ELF-1 (cell line): ENCODE results near the gene TCP11.

Source experiments
- DNase-seq: peaks from one replicate; pipeline ENCODE4 v3.0.0-alpha.2; 2016; ENCODE audit warnings: low read depth, low spot score

TCP11 gene

DNA sequence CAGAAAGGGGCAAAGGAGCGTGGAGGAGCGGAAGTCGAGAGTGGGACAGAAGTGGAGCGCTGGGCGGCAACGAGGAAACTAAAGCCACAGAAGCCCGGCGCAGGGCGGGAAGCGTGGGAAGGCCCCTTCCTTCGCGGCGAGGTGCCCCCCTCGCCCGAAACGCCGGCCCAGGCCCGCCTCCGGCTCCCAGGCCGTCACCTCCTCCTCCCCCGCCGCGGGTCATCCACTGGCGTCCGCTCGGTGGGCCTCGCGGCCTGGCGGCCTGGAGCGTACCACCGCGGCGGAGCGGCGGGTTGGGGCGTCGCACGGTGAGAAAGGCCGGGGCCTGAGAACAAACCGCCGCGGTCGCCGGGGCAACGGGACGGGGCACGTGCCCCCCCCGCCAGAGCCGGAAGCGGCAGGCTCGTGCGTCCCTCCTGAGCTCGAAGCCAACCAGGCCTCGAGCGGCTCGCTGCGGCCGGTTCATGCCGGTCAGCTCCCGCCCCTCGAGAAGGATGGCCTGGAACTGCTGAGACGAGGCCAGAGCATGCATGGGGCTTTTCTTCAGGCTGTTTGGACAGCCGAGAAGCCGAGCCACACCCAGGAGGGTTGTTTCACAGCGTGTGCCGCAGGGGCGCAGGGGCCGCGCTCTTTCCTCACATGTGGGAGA, at the start of gene TCP11:
TCP11 (minus strand) TSS at position 333 of the 649 bp plus-strand sequence. CDS start 469 bp downstream, outside the sequence.
- peak; percentile 60 for DNase-seq

DNA sequence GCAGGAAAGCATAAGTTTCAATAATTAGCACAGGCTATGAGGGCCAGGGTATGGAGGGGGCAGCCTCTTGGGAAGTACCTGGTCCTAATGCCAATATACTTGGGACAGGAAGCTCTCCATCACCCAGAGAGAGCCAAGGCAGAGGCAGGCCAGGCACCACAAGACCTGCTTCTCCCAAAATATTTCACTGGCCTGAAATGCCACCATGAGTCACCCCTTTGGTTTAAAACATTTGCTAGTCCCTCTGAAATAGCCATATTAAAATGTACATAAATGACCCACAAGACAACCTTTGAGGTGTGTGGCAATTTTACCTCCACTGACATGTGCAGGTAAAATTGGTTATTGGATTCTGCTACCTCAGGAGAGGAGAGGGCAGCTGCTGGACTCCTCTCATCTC, 49.2 kb upstream of the TCP11 start:
- no peak for DNase-seq

DNA sequence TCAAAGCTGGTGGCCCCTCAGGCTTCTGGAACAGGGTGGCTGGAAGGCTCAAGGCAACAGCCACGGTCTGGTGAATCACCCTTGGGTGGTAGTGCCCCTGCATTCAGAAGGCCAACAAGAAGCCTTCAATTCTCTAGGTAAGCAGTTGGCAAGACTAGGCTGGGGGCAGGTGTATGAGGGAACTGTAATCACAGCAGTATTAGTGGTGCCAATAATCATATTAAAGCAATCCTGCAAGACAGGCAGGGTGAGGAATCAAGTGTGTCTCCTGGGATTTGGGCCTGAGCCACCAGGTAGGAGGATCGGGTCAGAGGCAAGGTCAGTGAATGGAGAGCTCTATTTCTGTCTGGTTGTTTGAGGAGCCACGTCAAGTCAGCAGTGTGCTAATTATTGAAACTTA, 47.7 kb upstream of the TCP11 start:
- no peak for DNase-seq

DNA sequence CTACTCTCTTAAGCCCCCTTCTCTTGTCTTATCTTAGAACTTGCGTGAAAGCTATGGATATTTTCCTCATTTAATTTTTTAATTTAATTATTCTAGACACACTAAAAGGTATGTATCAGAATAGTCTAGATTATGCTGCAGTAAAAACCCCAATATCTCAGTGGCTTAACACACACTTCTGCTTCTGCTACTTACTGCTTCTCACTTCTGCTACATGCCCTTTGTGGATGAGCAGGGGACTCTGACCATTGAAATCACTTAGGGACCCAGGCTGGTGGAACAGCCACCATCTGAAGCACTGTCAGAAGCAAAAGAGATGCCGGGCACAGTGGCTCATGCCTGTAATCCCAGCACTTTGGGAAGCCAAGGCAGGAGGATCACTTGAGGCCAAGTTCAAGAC, 45.4 kb upstream of the TCP11 start:
- DNase-seq, result no peak

DNA sequence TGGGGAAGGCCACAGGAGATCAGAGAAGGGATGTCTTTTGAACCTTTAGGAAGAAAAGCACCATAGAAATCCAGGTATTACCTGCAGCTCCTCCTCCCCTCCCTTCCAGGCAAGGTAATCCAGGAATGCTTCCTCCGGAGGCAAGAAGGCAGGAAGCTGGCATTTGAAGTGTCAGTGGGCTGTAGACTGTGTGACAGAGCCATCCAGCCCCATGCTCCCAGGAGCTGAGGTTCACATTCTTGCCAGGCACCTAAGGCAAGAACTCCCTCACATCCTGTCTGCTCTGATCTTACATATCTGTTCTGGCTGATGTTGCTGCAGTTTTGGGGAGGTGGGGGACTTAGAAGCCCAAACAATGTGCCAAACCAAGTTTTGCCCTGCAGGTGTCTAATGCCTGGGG, 44.8 kb upstream of the TCP11 start:
- DNase-seq, result no peak

DNA sequence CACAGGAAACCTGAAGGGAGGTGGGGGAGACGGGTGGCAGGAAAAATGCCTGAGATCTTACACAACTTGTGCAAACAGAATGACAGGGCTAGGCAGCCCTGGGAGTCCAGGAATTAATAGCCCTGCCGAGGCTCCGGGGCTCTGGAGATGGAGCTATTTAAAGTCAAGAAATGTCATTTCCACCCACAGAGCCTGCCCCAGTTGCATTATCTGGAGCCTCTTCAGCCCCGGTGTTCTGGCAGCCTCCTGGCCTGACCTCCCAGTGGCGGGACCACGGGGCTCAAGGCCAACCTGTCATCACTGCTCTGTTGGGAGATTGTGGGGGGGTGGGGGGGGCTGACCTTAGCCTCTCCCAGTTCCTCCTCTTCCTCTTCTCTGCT, 44.2 kb upstream of the TCP11 start:
- no peak for DNase-seq

DNA sequence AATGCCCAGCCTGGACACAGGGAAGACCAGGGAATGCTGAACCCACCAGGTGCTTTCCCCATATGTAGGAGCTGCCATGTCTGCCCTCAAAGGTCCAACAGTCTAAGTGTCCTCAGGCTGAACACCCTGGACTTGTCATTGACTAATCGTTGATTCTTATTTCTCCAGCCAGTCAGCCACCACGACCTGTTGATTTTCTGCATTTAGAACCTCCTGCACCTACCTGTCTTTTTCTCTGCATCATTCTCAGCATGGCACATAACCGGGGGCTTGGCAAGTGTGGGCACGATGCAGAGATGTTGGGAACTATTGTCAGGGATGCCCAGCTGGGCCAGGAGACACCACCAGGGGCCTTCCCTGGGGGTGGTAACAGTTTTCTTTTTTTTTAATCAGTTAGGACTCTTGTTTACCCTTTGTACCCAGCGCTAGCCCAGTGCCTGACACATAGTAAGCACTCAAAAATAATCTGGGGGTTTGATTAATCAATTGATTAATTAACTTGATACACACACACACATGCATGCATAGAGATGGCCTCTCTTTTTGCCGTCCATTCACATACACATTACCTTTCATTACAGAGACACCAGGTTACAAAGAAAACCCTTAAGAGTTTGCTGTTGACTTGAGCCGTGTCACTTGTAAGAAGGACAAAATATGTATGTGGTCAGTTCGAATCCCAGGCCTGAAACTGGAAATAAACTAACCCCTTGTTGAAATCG, 43.6 kb upstream of the TCP11 start:
- DNase-seq, result no peak

DNA sequence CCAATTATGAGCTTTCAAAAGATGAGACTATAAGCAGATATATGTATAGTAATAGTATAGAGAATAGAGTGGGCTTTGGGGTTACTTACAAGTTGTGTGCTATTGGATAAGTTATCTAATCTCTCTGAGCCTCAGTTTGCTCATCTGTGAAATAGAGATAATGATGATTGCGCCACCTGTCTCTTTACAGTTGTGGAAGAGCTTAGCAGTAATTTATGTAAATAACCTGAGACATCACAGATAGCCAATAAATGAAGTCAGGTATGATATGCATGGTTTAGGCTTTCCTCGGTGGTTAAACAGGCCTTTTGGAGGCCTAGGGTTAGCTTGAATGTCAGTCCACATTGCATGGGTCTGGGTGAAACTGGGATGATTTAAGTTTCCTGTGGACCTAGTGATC, 42.8 kb upstream of the TCP11 start:
- DNase-seq, result no peak

DNA sequence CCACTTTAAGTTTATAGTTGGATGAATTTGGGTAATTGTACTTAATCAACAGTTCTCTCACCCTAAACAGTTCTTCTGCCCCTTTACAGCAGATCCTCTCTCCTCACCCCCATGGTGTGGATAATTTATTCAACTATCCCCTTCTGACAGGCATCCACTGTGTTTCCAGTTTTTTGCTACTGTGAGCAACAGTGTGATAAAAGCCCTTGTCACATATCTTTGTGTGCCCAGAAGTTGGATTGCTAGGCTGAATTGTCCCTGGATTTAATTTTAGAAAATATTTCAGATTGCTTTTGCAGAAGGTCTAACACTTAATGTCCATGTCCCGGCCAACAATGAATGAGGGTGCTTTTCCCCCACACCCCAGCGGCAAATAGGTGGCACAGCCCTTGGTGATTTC, 42.1 kb upstream of the TCP11 start:
- no peak for DNase-seq

DNA sequence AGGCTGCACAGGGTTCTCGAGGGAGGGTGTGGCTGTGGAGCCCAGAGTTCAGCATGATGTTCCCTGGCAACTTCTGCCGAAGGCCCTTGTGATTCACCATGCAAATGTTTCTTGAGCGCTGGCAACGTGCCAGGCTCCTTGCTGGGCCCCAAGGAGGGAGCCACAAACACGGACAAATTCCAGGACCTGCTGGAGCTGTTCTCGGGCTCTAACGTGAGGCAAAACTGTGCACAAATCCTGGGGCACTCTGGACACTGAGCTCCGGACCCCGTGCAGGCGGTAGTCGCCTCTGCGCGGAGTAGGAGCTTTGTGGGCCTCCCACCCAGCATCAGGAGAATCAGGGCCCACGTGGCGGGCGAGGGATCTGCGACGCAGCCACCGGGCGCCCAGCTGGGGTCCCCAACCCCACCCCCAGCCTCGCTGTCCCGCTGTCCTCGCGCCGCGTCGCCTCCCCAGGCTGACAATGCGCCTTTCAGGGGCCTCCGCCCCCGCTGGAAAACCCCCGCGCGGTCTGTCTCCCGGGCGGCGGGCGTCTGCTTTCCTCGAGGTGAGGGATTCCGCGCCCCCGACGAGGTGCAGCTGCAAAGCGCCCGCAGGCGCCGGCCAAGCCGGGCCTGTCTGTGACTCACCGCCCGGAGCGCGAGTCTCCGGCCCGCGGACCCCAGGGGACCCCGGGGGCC, 40.9 kb upstream of the TCP11 start:
- peak; percentile 61 for DNase-seq

DNA sequence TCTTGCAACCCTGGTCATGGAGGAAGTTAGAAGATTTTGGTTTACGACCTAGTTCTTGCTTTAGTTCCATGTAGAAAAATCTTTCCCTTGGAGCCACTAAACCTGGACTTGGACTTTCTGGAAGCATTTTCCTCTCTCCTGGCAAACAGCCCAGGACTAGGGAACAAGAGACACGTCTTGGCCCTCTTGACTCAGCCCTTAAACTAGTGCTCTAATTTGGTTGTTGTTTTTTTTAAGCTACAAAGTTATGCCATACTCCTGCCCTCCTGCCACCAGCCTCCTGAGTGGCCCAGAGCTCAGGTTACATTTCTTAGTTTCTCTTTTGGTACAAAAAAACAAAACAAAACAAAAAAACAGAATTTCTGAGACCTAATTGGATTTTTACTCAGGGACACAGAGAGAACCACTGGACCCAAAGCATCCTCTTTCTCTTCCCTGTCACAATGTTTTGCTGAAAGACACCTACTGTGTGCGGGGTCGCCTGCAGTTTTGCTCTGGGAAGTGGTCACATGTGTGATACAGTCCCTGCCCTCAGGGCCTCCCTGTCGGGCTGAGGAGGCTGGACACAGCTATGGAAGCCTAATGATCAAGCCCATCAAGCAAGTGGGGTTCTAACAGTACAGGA, 40.3 kb upstream of the TCP11 start:
- DNase-seq, result no peak

DNA sequence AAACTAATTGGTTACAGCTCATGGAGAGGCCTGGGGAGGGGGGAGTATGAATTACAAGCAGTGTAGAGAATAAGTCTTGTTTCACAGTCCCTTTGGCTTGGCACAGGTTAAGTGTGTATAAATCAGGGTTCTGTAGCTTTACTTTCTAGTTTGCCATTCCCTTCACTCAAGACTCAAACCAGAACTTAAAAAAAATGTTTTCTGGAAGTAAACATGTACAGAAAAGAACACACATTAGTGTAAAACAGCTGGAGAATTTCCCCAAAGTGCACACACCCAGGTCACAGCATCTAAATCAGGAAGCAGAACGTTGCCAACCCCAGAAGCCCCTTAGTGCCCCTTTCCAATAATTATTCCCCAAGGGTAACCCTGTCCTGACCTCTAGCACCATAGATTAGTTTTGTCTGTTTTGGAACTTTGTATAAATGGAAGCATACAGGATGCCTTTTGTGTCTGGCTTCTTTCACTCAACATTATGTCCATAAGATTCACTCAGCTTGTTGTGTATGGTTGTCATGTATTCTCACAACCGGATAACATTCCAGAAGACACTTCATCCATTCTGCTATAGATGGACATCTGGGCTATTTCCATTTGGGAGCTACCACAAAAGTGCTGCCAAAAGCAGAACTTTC, 38.9 kb upstream of the TCP11 start:
- DNase-seq, result no peak

DNA sequence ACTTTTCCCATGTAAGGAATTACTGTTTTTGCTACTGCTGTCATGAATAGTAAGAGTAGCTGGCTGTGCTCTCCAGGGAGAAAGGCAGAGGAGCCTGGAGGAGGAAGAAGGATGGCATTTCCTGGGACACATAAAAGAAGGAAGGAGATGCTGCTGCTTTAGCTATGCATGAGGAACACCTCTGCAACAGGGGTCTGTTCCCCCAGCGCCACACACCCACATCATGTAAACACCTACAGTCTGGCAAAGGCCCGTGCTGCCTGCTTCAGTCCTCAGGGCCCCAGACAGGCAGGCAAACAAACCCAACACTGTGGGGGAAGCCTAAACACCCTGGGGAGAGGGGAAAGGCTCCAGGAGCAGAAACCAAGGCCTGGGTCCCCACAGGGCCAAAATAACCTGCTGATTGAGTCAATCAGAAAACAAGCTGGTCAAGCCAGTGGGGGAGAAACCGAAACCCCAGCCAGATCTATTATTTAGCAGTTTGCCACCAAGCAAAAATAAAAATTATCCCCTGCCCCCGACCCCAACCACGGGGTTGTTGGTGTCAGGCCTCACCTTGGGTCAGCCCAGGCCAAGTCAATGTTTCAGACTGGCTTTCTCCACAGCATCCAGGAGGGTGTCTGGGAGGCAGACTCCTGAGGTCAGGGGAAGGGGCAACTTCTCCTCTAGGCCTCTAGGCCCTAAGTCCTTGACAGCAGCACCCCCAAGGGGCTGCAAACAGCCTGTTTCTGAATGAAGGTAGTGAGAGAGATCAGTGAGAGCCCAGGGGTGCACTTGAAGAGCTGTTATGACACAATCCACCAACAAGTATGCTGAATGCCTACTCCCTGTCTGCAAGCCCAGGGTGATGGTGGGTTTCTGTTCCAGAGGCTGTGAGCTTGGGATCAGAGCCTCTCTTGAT, 38.0 kb upstream of the TCP11 start:
- DNase-seq, result no peak

DNA sequence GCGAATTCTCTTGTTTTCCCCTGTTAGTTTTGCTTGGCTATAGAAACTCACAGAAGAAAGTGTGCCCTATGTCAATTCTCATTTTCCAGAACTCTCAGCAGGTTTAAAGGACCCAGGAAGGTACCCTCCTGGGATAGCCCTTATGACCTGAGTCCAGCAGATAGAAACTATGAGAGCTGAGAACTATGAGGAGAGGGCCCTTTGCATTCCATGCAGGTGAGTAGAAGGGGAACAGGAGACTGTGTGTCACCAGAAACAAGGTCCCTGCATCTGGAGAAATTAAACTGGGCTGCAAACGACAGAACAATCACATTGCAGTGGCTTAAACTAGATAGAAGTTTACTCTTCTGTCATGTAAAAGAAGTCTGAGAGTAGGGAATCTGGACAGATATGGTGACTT, 36.9 kb upstream of the TCP11 start:
- no peak for DNase-seq

DNA sequence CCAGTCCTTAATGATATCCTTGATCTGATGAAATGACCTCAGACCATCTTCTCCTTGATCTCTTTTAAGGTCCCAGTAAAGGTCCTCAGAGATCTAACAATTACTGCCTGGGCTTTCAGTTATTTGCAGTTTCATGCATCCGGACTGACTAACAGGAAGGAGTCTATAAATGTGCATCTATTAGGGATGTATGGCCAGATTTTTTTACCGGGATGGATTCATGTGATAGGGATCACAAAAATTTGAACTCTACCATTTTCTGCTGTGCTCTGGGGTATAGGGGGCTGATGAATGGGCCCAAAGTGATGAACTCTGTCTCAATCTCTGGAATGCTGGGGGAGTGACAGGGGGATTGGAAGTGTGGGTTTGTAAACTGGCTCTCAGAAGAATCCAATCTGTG, 36.5 kb upstream of the TCP11 start:
- no peak for DNase-seq

DNA sequence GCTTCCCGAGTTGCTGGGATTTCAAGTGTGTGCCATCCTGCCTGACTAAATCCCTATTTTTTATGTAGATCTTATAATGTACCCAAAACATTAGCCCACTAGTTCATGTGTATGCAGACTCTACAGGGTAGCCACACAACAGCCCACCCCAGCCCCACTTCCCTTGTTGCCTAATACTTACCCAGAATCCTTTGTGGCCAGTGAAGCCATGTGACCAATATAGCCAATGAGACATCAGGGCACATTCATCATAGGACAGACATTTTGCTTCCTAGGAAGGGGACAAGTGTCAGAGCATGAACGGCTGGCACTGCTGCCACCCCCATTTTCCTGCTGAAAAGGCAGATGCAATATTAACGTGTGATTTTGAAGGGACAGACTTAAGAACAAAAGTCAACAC, 36.0 kb upstream of the TCP11 start:
- DNase-seq, result no peak

DNA sequence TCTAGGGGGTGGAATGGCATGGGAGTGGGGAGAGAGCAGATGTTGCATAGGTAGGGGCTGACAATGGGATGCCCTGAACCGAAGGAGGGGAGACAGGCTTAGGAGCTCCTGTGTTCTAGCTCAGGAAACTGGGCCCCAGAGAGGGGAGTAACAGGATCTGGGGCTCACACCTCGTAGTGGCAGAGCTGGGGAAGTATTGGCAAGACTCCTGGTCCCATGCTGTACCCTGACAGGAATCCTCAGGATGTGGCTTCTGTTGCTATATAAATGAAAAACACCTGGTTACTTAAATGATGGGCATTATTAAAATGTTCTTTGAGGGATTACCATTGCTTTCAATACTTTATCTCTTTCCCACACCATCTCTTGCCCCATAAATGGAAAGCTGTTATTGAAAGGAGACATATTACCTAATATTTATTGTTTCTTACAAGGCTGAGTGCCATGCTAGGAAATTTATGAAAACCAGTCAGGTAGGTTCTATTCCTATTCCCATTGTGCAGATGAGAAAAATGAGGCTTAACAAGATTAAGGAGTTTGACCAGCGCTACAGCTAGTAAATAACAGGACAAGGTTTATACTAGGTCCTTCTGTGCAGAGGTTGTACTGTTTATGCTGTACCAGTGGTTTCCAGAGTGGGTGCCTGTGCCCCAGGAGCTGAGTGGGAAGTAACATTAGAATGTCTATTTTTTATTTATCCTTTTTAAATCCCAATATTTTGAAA, 35.3 kb upstream of the TCP11 start:
- no peak for DNase-seq

DNA sequence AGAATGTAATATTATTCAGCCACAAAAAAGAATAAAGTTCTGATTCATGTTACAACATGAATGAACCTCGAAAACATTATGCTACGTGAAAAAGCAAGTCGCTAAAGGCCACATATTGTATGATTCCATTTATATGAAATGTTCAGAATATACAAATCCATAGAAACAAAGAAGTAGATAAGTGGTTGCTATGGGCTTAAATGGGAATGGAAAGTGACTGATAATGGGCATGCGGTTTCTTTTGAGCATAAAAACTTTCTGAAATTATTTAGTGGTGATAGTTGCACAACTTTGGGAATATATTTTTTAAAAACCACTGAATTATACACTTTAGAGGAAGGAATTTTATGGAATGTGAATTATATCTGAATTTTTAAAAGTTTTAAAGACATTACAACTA, 33.4 kb upstream of the TCP11 start:
- DNase-seq, result no peak

DNA sequence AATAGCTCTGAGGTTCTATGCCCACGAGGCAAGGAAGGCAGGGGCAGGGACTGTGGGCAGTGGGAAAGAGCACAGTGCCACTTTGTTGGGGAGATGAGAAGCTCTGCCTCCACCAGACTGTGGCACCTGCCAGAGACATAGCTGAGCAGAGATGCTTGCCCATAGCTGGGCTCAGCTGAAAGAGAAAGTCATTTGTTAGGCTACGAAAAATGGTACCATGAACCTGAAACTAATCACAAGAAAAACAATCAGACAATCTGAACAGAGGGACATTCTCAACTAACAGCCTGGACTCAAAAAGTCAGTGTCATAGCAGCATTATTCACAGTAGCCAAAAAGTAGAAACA, 32.9 kb upstream of the TCP11 start:
- DNase-seq, result no peak

DNA sequence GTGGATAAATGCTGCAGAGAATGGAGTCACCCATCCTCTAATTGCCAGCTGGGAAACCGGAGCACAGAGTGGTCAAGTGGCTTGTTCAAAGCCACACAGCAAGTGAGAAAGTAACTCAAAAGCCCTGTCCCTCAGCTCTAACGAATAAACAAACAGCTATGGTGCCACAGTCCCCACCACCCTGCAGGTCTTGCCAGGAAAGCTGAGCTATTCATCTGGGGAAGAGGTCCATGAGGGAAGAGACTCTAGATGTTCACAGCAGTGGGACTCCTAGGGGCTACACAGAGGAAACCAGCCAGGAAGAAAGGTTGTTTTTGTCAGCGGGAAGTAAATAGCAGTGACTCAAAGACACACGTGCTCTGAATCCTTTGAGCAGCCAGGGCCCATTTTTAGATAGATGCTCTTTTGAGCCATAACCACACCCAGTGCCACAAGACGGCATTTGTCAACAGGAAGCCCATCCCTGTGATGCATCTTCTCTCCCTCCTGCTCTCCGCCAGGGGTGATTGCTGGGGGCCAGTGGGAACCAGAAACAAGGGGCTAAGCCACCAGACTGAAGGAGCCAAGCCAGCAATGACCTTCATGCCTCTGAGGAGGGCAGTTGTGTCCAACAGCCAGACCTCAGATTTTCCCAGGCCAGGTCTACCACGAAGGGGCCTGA, 32.4 kb upstream of the TCP11 start:
- DNase-seq, result no peak
